Measurements from ENCODE around the gene RANBP17.

DNA sequence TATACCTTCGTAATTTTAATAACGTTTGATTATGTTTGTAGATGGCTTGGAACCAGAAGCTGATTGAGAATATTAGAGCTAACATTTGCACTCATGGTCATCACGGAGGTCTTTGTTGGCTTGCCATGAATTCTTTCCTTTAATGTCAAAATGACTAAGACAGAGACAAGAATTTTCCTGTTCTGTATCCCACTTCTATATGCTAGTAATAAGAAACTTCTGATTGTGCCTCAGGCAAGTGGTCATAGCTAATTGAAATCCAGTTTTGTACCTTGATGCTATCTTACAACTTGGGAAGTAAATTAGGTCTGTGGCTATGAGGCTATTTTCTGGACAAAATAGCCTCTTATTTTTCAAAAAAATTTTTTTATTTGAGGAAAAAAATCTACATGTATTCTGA lies 167.6 kb downstream of the RANBP17 start:
- TF ChIP-seq, protein P1, sequence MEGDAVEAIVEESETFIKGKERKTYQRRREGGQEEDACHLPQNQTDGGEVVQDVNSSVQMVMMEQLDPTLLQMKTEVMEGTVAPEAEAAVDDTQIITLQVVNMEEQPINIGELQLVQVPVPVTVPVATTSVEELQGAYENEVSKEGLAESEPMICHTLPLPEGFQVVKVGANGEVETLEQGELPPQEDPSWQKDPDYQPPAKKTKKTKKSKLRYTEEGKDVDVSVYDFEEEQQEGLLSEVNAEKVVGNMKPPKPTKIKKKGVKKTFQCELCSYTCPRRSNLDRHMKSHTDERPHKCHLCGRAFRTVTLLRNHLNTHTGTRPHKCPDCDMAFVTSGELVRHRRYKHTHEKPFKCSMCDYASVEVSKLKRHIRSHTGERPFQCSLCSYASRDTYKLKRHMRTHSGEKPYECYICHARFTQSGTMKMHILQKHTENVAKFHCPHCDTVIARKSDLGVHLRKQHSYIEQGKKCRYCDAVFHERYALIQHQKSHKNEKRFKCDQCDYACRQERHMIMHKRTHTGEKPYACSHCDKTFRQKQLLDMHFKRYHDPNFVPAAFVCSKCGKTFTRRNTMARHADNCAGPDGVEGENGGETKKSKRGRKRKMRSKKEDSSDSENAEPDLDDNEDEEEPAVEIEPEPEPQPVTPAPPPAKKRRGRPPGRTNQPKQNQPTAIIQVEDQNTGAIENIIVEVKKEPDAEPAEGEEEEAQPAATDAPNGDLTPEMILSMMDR (IDR thresholded peaks at IDR 0.05) = no peak
- TF ChIP-seq POLR2A (IDR thresholded peaks at IDR 0.05) = no peak
